Loucy (cell line): ENCODE data around the gene TADA1.

Source experiments
- CTCF ChIP-seq: fragments of 200-600 bp; sonication (generic); conservative IDR thresholded peaks from 2 replicates; pipeline ENCODE4 v1.5.1; 2014; ENCODE audit warnings: mild to moderate bottlenecking, antibody characterized with exemption, low read length
- EZH2phosphoT487 ChIP-seq: fragments of 200-600 bp; IDR thresholded peaks from 2 replicates; pipeline ENCODE4 v1.6.1; 2018; ENCODE audit warnings: antibody characterized with exemption, mild to moderate bottlenecking, moderate library complexity, borderline replicate concordance

- TF ChIP-seq EZH2phosphoT487 (no peak), CTCF (no peak)
These were observed 17.2 kb downstream of the TADA1 start for GRCh38 chr1:166858726-166859419.
